Endodermal cell (in vitro differentiated cells): Measurements from ENCODE around the gene KCNJ10. TPM values are rescaled to one million over a fixed set of nuclear protein-coding genes. Genes with fewer than 3 reads are reported as not detected.

ENCODE experiments used
- DNase-seq: peaks from one replicate; pipeline ENCODE4 v3.0.0-alpha.2; 2017
- H3K27ac ChIP-seq: 2 replicates; pipeline ENCODE4 v1.5.1; 2013; ENCODE audit warnings: mild to moderate bottlenecking, low read depth, low read length, moderate library complexity
- H3K27me3 ChIP-seq: 2 replicates; pipeline ENCODE4 v1.6.1; 2013; ENCODE audit warnings: mild to moderate bottlenecking, low read length, moderate library complexity; ENCODE audit not compliant: insufficient read depth, control insufficient read depth, poor library complexity, severe bottlenecking
- H3K36me3 ChIP-seq: 2 replicates; pipeline ENCODE4 v1.7.0; 2013; ENCODE audit warnings: mild to moderate bottlenecking, low read length, moderate library complexity; ENCODE audit not compliant: control insufficient read depth, insufficient read depth
- H3K4me1 ChIP-seq: one replicate; pipeline ENCODE4 v1.7.0; 2013; ENCODE audit warnings: low read length; ENCODE audit not compliant: control insufficient read depth, insufficient read depth
- H3K4me3 ChIP-seq: 2 replicates; pipeline ENCODE4 v1.5.1; 2013; ENCODE audit warnings: mild to moderate bottlenecking, low read length, moderate library complexity
- H3K9ac ChIP-seq: 2 replicates; pipeline ENCODE4 v1.6.1; 2013; ENCODE audit warnings: mild to moderate bottlenecking, low read length, moderate library complexity; ENCODE audit not compliant: poor library complexity, severe bottlenecking; ENCODE audit errors: extremely low read depth
- H3K9me3 ChIP-seq: 2 replicates; pipeline ENCODE4 v1.6.1; 2013; ENCODE audit warnings: mild to moderate bottlenecking, low read length, moderate library complexity; ENCODE audit not compliant: control insufficient read depth
- H3K27ac Mint-ChIP-seq: 2 replicates; pipeline ENCODE4 v1.8.0; 2020; ENCODE audit warnings: mixed read lengths
- H3K27me3 Mint-ChIP-seq: 2 replicates; pipeline ENCODE4 v1.8.0; 2021; ENCODE audit warnings: mild to moderate bottlenecking, mixed read lengths; ENCODE audit not compliant: insufficient read depth
- H3K36me3 Mint-ChIP-seq: 2 replicates; pipeline ENCODE4 v1.8.0; 2020; ENCODE audit warnings: low read depth, mixed read lengths
- H3K4me1 Mint-ChIP-seq: 2 replicates; pipeline ENCODE4 v1.8.0; 2020; ENCODE audit warnings: mixed read lengths
- H3K4me3 Mint-ChIP-seq: 2 replicates; pipeline ENCODE4 v1.8.0; 2020; ENCODE audit warnings: mild to moderate bottlenecking, moderate library complexity, mixed read lengths
- H3K9me3 Mint-ChIP-seq: 2 replicates; pipeline ENCODE4 v1.8.0; 2020; ENCODE audit warnings: mild to moderate bottlenecking, mixed read lengths
- WGBS, 2 experiments: methylation state at CpG; one replicate each; pipeline versions ENCODE4 v1.1.5 to v1.1.7; 2013; ENCODE audit warnings: missing lambda C conversion rate in 2 of 2, mixed read lengths in 1 of 2; ENCODE audit not compliant: insufficient coverage in 1 of 2, insufficient read length in 1 of 2; 5-methylcytosine and 5-hydroxymethylcytosine counted together
- total RNA-seq, 2 donors: library from RNA; stranded (reverse); fragmentation: NEBNext Ultra II Directional in 1 of 2; extraction: Animal tissue kit (Norgen Biotek cat#: 25700) in 1 of 2; gene quantifications; 2 replicates in 1 of 2; 3 replicates in 1 of 2; pipeline ENCODE4 v1.2.1, GENCODE V29; 2021
- TF ChIP-seq, protein P1 (sequence below): fragments of 200-600 bp; sonication (generic); conservative IDR thresholded peaks from 2 replicates; pipeline ENCODE4 v1.5.0; 2021; ENCODE audit warnings: antibody characterized with exemption, mild to moderate bottlenecking

The KCNJ10 gene
- total RNA-seq, 2 donors from 2014 or later: 0.26 TPM; not detected in 1

- Histone ChIP-seq H3K4me1 (peaks cover 4% of the 10 kb centered on the region), H3K36me3 (no peaks in the 10 kb centered on the region), H3K9me3 (no peaks in the 10 kb centered on the region), H3K9ac (no peak within 1 kb of the TSS), H3K4me3 (no peak within 1 kb of the TSS), H3K27ac (no peak within 1 kb of the TSS), H3K27me3 (peaks cover 24% of the 10 kb centered on the region)
- peaks cover 3% of the 10 kb centered on the region for H3K4me1 Mint-ChIP-seq
- no peak within 1 kb of the TSS for H3K4me3 Mint-ChIP-seq
- WGBS, 2 experiments: 83 to 90% methylated on average over 10 to 11 of the region's 11 CpGs
- no peaks in the 10 kb centered on the region for H3K36me3 Mint-ChIP-seq
- H3K9me3 Mint-ChIP-seq: no peaks in the 10 kb centered on the region
- H3K27me3 Mint-ChIP-seq: peaks cover 34% of the 10 kb centered on the region
- TF ChIP-seq, protein P1, sequence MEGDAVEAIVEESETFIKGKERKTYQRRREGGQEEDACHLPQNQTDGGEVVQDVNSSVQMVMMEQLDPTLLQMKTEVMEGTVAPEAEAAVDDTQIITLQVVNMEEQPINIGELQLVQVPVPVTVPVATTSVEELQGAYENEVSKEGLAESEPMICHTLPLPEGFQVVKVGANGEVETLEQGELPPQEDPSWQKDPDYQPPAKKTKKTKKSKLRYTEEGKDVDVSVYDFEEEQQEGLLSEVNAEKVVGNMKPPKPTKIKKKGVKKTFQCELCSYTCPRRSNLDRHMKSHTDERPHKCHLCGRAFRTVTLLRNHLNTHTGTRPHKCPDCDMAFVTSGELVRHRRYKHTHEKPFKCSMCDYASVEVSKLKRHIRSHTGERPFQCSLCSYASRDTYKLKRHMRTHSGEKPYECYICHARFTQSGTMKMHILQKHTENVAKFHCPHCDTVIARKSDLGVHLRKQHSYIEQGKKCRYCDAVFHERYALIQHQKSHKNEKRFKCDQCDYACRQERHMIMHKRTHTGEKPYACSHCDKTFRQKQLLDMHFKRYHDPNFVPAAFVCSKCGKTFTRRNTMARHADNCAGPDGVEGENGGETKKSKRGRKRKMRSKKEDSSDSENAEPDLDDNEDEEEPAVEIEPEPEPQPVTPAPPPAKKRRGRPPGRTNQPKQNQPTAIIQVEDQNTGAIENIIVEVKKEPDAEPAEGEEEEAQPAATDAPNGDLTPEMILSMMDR: no peak
- no peak within 1 kb of the TSS for H3K27ac Mint-ChIP-seq
- DNase-seq: peak; percentile 38
These were observed 116.1 kb downstream of the KCNJ10 start, which contains the start of gene SLAMF9 for GRCh38 chr1:159953536-159954515. SLAMF9 (minus strand) TSS chr1:159954237; CDS start chr1:159954137, 100 bp downstream.

- Histone ChIP-seq H3K27ac (no peak overlapping the region), H3K4me3 (no peak overlapping the region), H3K9ac (no peak overlapping the region), H3K36me3 (no peaks in the 10 kb centered on the region), H3K27me3 (peaks cover 24% of the 10 kb centered on the region), H3K4me1 (peaks cover 2% of the 10 kb centered on the region), H3K9me3 (no peaks in the 10 kb centered on the region)
- peaks cover 36% of the 10 kb centered on the region for H3K27me3 Mint-ChIP-seq
- no peaks in the 10 kb centered on the region for H3K36me3 Mint-ChIP-seq
- DNase-seq: no peak
- no peak overlapping the region for H3K4me3 Mint-ChIP-seq
- no peaks in the 10 kb centered on the region for H3K9me3 Mint-ChIP-seq
- H3K4me1 Mint-ChIP-seq: peaks cover 1% of the 10 kb centered on the region
- whole genome bisulfite sequencing, 2 experiments: 90 to 97% methylated on average over 5 of the region's 5 CpGs
- H3K27ac Mint-ChIP-seq: no peak overlapping the region
- TF ChIP-seq, protein P1: no peak
These were observed 117.0 kb downstream of the KCNJ10 start for GRCh38 chr1:159952932-159953331.

GRCh38 chr1:159951551-159951950, 118.4 kb downstream of the KCNJ10 start:
- H3K36me3 ChIP-seq: no peaks in the 10 kb centered on the region
- H3K4me1 ChIP-seq: no peaks in the 10 kb centered on the region
- H3K27me3 ChIP-seq: peaks cover 27% of the 10 kb centered on the region
- Mint-ChIP-seq H3K36me3 (no peaks in the 10 kb centered on the region), H3K27me3 (peaks cover 43% of the 10 kb centered on the region), H3K9me3 (no peaks in the 10 kb centered on the region), H3K4me3 (no peak overlapping the region), H3K4me1 (peaks cover 1% of the 10 kb centered on the region), H3K27ac (no peak overlapping the region)
- H3K27ac ChIP-seq: no peak overlapping the region
- WGBS, 2 experiments: 80 to 88% methylated on average over 1 of the region's 1 CpG
- H3K4me3 ChIP-seq: no peak overlapping the region
- H3K9me3 ChIP-seq: no peaks in the 10 kb centered on the region
- TF ChIP-seq, protein P1: no peak
- peak; percentile 27 for DNase-seq
- no peak overlapping the region for H3K9ac ChIP-seq
